Measurements from ENCODE around the gene CBR3.

- TF ChIP-seq CTCF (conservative IDR thresholded peaks at IDR 0.05; ENCODE audit: low read length), result no peak
- no peak for TF ChIP-seq EZH2phosphoT487 (IDR thresholded peaks at IDR 0.05; ENCODE audit: borderline replicate concordance)
Measured at GRCh38 chr21:36092681-36093080, 42.2 kb upstream of the CBR3 start.

All from Loucy (cell line).